GM12892 (cell line): ENCODE results near the gene SMAD7.

Source experiments
- POLR2A ChIP-seq: IDR thresholded peaks from 2 replicates; pipeline ENCODE4 v1.6.1; 2011; ENCODE audit warnings: low read depth, low read length, control low read depth
- POLR2AphosphoS5 ChIP-seq: IDR thresholded peaks from 2 replicates; pipeline ENCODE4 v1.6.1; 2011; ENCODE audit warnings: low read depth, low read length, control low read depth
- TAF1 ChIP-seq: IDR thresholded peaks from 2 replicates; pipeline ENCODE4 v1.6.1; 2011; ENCODE audit warnings: low read depth, mild to moderate bottlenecking, control low read depth, low read length, borderline replicate concordance

DNA sequence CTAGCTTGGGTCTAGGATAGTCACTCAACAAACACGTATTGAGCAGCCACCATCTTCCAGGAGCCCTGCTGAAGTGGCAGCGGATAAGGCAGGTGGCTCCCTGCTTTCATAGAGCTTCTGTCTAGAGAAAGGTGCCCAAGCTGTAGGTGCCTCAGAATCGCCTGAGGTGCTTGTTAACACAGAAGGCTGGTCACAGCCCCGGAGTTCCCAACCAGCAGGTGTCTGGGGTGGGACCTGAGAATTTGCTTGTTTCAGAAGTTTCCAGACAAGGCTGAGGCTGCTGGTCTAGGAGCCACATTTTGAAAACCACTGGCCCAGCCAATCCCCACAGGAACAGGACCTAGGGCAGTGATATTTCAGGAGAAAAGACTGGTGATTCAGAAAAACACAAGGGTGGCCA lies 45.3 kb upstream of the SMAD7 start:
- no peak for TF ChIP-seq POLR2A
- no peak for TF ChIP-seq POLR2AphosphoS5
- TF ChIP-seq TAF1 = no peak
